ENCODE measurements around the gene RASGRF1. TPM values are rescaled to one million over a fixed set of nuclear protein-coding genes. Genes with fewer than 3 reads are reported as not detected.

RASGRF1 gene
- total and polyA plus RNA-seq, 9 of the 15 experiments (the other 6 are each of a cell fraction or from before 2014, with no cell fraction given), result 0.03 to 0.58 (median 0.06) TPM; not detected in 1

- TF ChIP-seq ZNF511 (CRISPR knock-in tag; IDR thresholded peaks at IDR 0.05) (no peak), ZNF12 (CRISPR knock-in tag; IDR thresholded peaks at IDR 0.05) (no peak), KAT8 (IDR thresholded peaks at IDR 0.05; ENCODE audit: low read depth) (no peak), LCOR (CRISPR knock-in tag; IDR thresholded peaks at IDR 0.05) (no peak)
Observed at GRCh38 chr15:79017953-79018352, 72.6 kb downstream of the RASGRF1 start (continued).

- no peaks in the 10 kb centered on the region for H3K9me3 ChIP-seq (replicated peaks; ENCODE audit: control insufficient read depth, insufficient read depth, low read depth, low read length)
- H3K79me2 ChIP-seq (ENCODE audit: control insufficient read depth, insufficient read depth, low read length), result no peaks in the 10 kb centered on the region
- H3K9ac ChIP-seq (ENCODE audit: insufficient read depth in 1 of 2, low read depth in 2 of 2, low read length in 2 of 2), result no peak overlapping the region
- H3K4me2 ChIP-seq (ENCODE audit: insufficient read depth, low read length), result no peak overlapping the region
- no peaks in the 10 kb centered on the region for H3K36me3 ChIP-seq (ENCODE audit: control insufficient read depth, insufficient read depth, low read length)
- BruUV-seq (replicated peaks), result no TSS peak
- ATAC-seq (no peak), FAIRE-seq (no peak), DNase-seq (ENCODE audit: extremely low read depth in 1 of 4, low spot score in 3 of 4) (no peak)
- no peaks in the 10 kb centered on the region; a peak in 1 of 5 replicates for H3K4me1 ChIP-seq (replicated peaks in 1 of 2; ENCODE audit: control insufficient read depth in 2 of 2, insufficient read depth in 2 of 2, low read length in 2 of 2)
- POLR2A ChIA-PET, result interaction anchor here (1.5 kb wide), 1 partner anchor 31 kb away, joined by 4 read pairs; no protein-coding TSS in a partner anchor
- 20% methylated on average over 10 of the region's 10 CpGs for WGBS (ENCODE audit: insufficient coverage, low coverage, missing lambda C conversion rate)
- H3K27ac ChIP-seq (ENCODE audit: extremely low read depth, low read depth, low read length), result no peak overlapping the region
- no peak overlapping the region for H3K4me3 ChIP-seq
- no peak overlapping the region for H2AFZ ChIP-seq (ENCODE audit: low read depth, low read length)
- in situ Hi-C loops (cut with MboI), result no loop called here
- CTCF ChIA-PET (ENCODE audit: low intra/inter-chr PET ratio), result no interaction called here
- no peaks in the 10 kb centered on the region for H3K9me1 ChIP-seq (ENCODE audit: control insufficient read depth, insufficient read depth, low read length)
- intact Hi-C loops (cut with micrococcal nuclease), result no loop called here
- peaks cover 11 to 33% of the 10 kb centered on the region in 2 experiments; a peak in 3 of 5 replicates for H3K27me3 ChIP-seq (ENCODE audit: control insufficient read depth in 2 of 2, insufficient read depth in 2 of 2, low read length in 2 of 2)
- H4K20me1 ChIP-seq (replicated peaks; ENCODE audit: control insufficient read depth, insufficient read depth, low read length), result peaks cover 5% of the 10 kb centered on the region; the same call in 1 of the 2 replicates
- no peak for TF ChIP-seq CUX1 (CRISPR knock-in tag; IDR thresholded peaks at IDR 0.05)
- no peak for TF ChIP-seq YY1 (IDR thresholded peaks at IDR 0.05; ENCODE audit: borderline replicate concordance in 1 of 3, control insufficient read depth in 1 of 3, extremely low read depth in 1 of 3, insufficient read depth in 3 of 3, insufficient read length in 1 of 3, insufficient replicate concordance in 2 of 3, low read depth in 1 of 3, low read length in 2 of 3)
- TF ChIP-seq MAFG (tag; conservative IDR thresholded peaks at IDR 0.05), result no peak
- no peak for TF ChIP-seq ZNF766 (CRISPR knock-in tag; conservative IDR thresholded peaks at IDR 0.05)
Observed at GRCh38 chr15:79016527-79017170, 73.9 kb downstream of the RASGRF1 start.
